H1 (cell line): ENCODE measurements around the gene XYLB. TPM values are rescaled to one million over a fixed set of nuclear protein-coding genes. Genes with fewer than 3 reads are reported as not detected.

Source experiments
- CTCF ChIA-PET: fragments of 300-600 bp; sonication (Branson Sonifier 250); formaldehyde crosslinking; loops from one replicate; lab custom pipeline; 2021; ENCODE audit not compliant: partially characterized antibody; lab: Charles Lee
- POLR2A ChIA-PET: fragments of 300-600 bp; sonication (Branson Sonifier 250); formaldehyde crosslinking; loops from one replicate; lab custom pipeline; 2021; ENCODE audit warnings: inconsistent platforms; ENCODE audit not compliant: partially characterized antibody; lab: Charles Lee
- DNase-seq, 2 experiments: peaks; one replicate each; pipeline versions ENCODE4 v3.0.0 to v3.0.0-alpha.2; 2010 to 2022; ENCODE audit warnings: low spot score in 2 of 2, low read depth in 1 of 2, mixed read lengths in 1 of 2
- FAIRE-seq: peaks from 2 replicates; lab custom pipeline; 2011; peaks lifted over from hg19 to GRCh38; lab: Jason Lieb, UNC
- H2AFZ ChIP-seq: 2 replicates; pipeline ENCODE4 v1.8.1; 2012; ENCODE audit warnings: low read length, inconsistent platforms
- H2AK5ac ChIP-seq: 2 replicates; pipeline ENCODE4 v1.6.1; 2013; ENCODE audit warnings: low read depth, low read length
- H2BK120ac ChIP-seq: replicated peaks from 2 replicates; pipeline ENCODE3; 2013; ENCODE audit warnings: low read depth, low read length, inconsistent platforms
- H2BK12ac ChIP-seq: 2 replicates; pipeline ENCODE4 v1.6.1; 2013; ENCODE audit warnings: low read depth, low read length
- H2BK15ac ChIP-seq: 2 replicates; pipeline ENCODE4 v1.6.1; 2013; ENCODE audit warnings: low read length
- H2BK20ac ChIP-seq: 2 replicates; pipeline ENCODE4 v1.6.1; 2013; ENCODE audit warnings: low read length
- H2BK5ac ChIP-seq: 2 replicates; pipeline ENCODE4 v1.6.1; 2013; ENCODE audit warnings: low read depth, low read length
- H3K14ac ChIP-seq: 2 replicates; pipeline ENCODE4 v1.6.1; 2013; ENCODE audit warnings: inconsistent platforms; ENCODE audit not compliant: insufficient read length
- H3K18ac ChIP-seq: 2 replicates; pipeline ENCODE4 v1.6.1; 2013; ENCODE audit warnings: low read length; ENCODE audit errors: extremely low read depth
- H3K23ac ChIP-seq: 2 replicates; pipeline ENCODE4 v1.6.1; 2013; ENCODE audit warnings: inconsistent platforms; ENCODE audit not compliant: insufficient read length
- H3K23me2 ChIP-seq: 2 replicates; pipeline ENCODE4 v1.6.1; 2013; ENCODE audit warnings: low read depth, low read length
- H3K27ac ChIP-seq: 2 replicates; pipeline ENCODE4 v1.6.1; 2011; ENCODE audit warnings: low read depth, low read length, inconsistent platforms
- H3K27me3 ChIP-seq, 4 experiments: replicated peaks in 1 of 4; 1 replicate in 1 of 4; 2 replicates in 3 of 4; pipeline versions ENCODE4 v1.6.1 to v1.8.1; 2011 to 2013; ENCODE audit warnings: low read length in 3 of 4, mild to moderate bottlenecking in 3 of 4, inconsistent platforms in 2 of 4, mixed read lengths in 2 of 4, moderate library complexity in 1 of 4; ENCODE audit not compliant: control insufficient read depth in 3 of 4, insufficient read depth in 3 of 4; ENCODE audit errors: extremely low read depth in 1 of 4
- H3K36me3 ChIP-seq, 4 experiments: 2 replicates each; pipeline versions ENCODE4 v1.6.1 to v1.8.1; 2011 to 2013; ENCODE audit warnings: mild to moderate bottlenecking in 4 of 4, low read length in 3 of 4, moderate library complexity in 2 of 4, control low read depth in 1 of 4, inconsistent platforms in 1 of 4; ENCODE audit not compliant: insufficient read depth in 4 of 4, control insufficient read depth in 2 of 4
- H3K4ac ChIP-seq: replicated peaks from 2 replicates; pipeline ENCODE3; 2013; ENCODE audit warnings: low read length, low read depth, mixed read lengths, inconsistent platforms; ENCODE audit not compliant: insufficient read length
- H3K4me1 ChIP-seq, 4 experiments: replicated peaks in 1 of 4; 1 replicate in 1 of 4; 2 replicates in 3 of 4; pipeline versions ENCODE4 v1.6.1 to v1.8.1; 2011 to 2013; ENCODE audit warnings: low read length in 3 of 4, inconsistent platforms in 2 of 4, mixed read lengths in 1 of 4; ENCODE audit not compliant: insufficient read depth in 4 of 4, control insufficient read depth in 3 of 4
- H3K4me2 ChIP-seq, 2 experiments: 2 replicates each; pipeline versions ENCODE4 v1.6.1 to v1.8.1; 2011 to 2013; ENCODE audit warnings: low read depth in 2 of 2, low read length in 2 of 2, control low read depth in 1 of 2, inconsistent platforms in 1 of 2, mild to moderate bottlenecking in 1 of 2; ENCODE audit not compliant: insufficient read depth in 1 of 2
- H3K4me3 ChIP-seq, 4 experiments: fragments of 200-600, 300-600 bp in 1 of 4; sonication (generic), shearing (Covaris generic), sonication (Bioruptor Twin) in 1 of 4; 2 replicates each; pipeline versions ENCODE4 v1.5.1 to v1.8.1; 2011 to 2016; ENCODE audit warnings: low read length in 4 of 4, low read depth in 3 of 4, control low read depth in 2 of 4, inconsistent platforms in 2 of 4, mild to moderate bottlenecking in 2 of 4, mixed read lengths in 1 of 4, moderate library complexity in 1 of 4; ENCODE audit not compliant: insufficient read depth in 2 of 4; ENCODE audit errors: extremely low read depth in 1 of 4
- H3K56ac ChIP-seq: replicated peaks from 2 replicates; pipeline ENCODE3; 2013; ENCODE audit warnings: low read depth, mild to moderate bottlenecking, mixed read lengths, low read length, inconsistent platforms; ENCODE audit not compliant: insufficient read length
- H3K79me1 ChIP-seq: 2 replicates; pipeline ENCODE4 v1.6.1; 2013; ENCODE audit warnings: low read depth, low read length, control low read depth
- H3K79me2 ChIP-seq, 2 experiments: 2 replicates each; pipeline versions ENCODE4 v1.6.1 to v1.8.1; 2012 to 2013; ENCODE audit warnings: low read length in 2 of 2, mild to moderate bottlenecking in 2 of 2, inconsistent platforms in 1 of 2; ENCODE audit not compliant: insufficient read depth in 2 of 2, control insufficient read depth in 1 of 2
- H3K9ac ChIP-seq, 4 experiments: replicated peaks in 1 of 4; 1 replicate in 1 of 4; 2 replicates in 3 of 4; pipeline versions ENCODE4 v1.6.1 to v1.8.1; 2011 to 2013; ENCODE audit warnings: low read depth in 3 of 4, low read length in 3 of 4, control low read depth in 2 of 4, mild to moderate bottlenecking in 2 of 4, moderate library complexity in 2 of 4, inconsistent platforms in 1 of 4; ENCODE audit errors: extremely low read depth in 1 of 4
- H3K9me3 ChIP-seq, 2 experiments: 2 replicates each; pipeline versions ENCODE4 v1.6.1 to v1.8.1; 2012 to 2013; ENCODE audit warnings: mild to moderate bottlenecking in 2 of 2, moderate library complexity in 2 of 2, control low read depth in 1 of 2, inconsistent platforms in 1 of 2, low read depth in 1 of 2, low read length in 1 of 2, mixed read lengths in 1 of 2; ENCODE audit not compliant: insufficient read depth in 2 of 2
- H4K20me1 ChIP-seq, 2 experiments: replicated peaks in 1 of 2; 2 replicates each; pipeline versions ENCODE3 to v1.8.1; 2011 to 2013; ENCODE audit warnings: inconsistent platforms in 2 of 2, low read length in 2 of 2, mild to moderate bottlenecking in 1 of 2; ENCODE audit not compliant: insufficient read depth in 2 of 2, control insufficient read depth in 1 of 2
- H4K5ac ChIP-seq: 2 replicates; pipeline ENCODE4 v1.6.1; 2013; ENCODE audit warnings: low read length, low read depth, mixed read lengths, inconsistent platforms; ENCODE audit not compliant: insufficient read length
- H4K8ac ChIP-seq: 2 replicates; pipeline ENCODE4 v1.8.0; 2013; ENCODE audit warnings: mild to moderate bottlenecking, moderate library complexity, low read length, inconsistent platforms; ENCODE audit not compliant: insufficient read depth; ENCODE audit errors: extremely low read depth
- H4K91ac ChIP-seq: replicated peaks from 2 replicates; pipeline ENCODE3; 2013; ENCODE audit warnings: low read length, mixed read lengths, inconsistent platforms; ENCODE audit not compliant: insufficient read length
- ASH2L ChIP-seq: fragments of 200-600, 300-600 bp; sonication (generic); IDR thresholded peaks from one replicate; pipeline ENCODE4 v1.7.1; 2017; ENCODE audit warnings: low read length
- CBX8 ChIP-seq: fragments of 300-800, 300-1000 bp; sonication (generic); IDR thresholded peaks from 2 replicates; pipeline ENCODE4 v1.7.1; 2016; ENCODE audit warnings: low read depth, low read length, borderline replicate concordance
- CEBPB ChIP-seq: IDR thresholded peaks from 2 replicates; pipeline ENCODE4 v1.6.1; 2012; ENCODE audit warnings: low read depth, low read length
- JUND ChIP-seq: IDR thresholded peaks from 2 replicates; pipeline ENCODE4 v1.6.1; 2011; ENCODE audit warnings: mild to moderate bottlenecking, improper control_type of control experiment, low read length
- KDM4A ChIP-seq: IDR thresholded peaks from one replicate; pipeline ENCODE4 v1.7.1; 2012; ENCODE audit warnings: low read depth, mild to moderate bottlenecking, moderate library complexity, low read length, inconsistent platforms; ENCODE audit not compliant: severe bottlenecking
- RNF2 ChIP-seq: fragments of 200-900, 300-1000 bp; sonication (generic); IDR thresholded peaks from 2 replicates; pipeline ENCODE4 v1.7.1; 2016; ENCODE audit warnings: borderline replicate concordance, low read depth, mild to moderate bottlenecking, antibody characterized with exemption, low read length; ENCODE audit not compliant: poor library complexity, severe bottlenecking; ENCODE audit errors: missing control alignments
- WGBS, 2 experiments: shearing (Covaris generic) in 1 of 2; methylation state at CpG; one replicate each; pipeline versions ENCODE4 v1.1.6 to v1.1.7; 2013 to 2015; ENCODE audit warnings: low lambda C conversion rate in 2 of 2, mixed read lengths in 2 of 2, inconsistent platforms in 1 of 2, low coverage in 1 of 2, missing lambda C conversion rate in 1 of 2; ENCODE audit not compliant: insufficient replicate concordance in 2 of 2, insufficient coverage in 1 of 2, insufficient read length in 1 of 2; ENCODE audit errors: extremely low coverage in 1 of 2, missing lambda C conversion rate in 1 of 2; 5-methylcytosine and 5-hydroxymethylcytosine counted together
- polyA plus RNA-seq, 7 experiments: library from polyadenylated mRNA; depleted of rRNA in 3 of 7; stranded (reverse) in 5 of 7; unstranded in 2 of 7; fragments of >200 nt in 5 of 7; fragments of 200-250 nt in 2 of 7; gene quantifications; 1 replicate in 5 of 7; 2 replicates in 1 of 7; 4 replicates in 1 of 7; pipeline versions ENCODE4 v1.2.1 to v1.2.3, GENCODE V29; 2011 to 2013; ENCODE audit warnings: missing spikeins in 2 of 7, mixed read lengths in 2 of 7
- total RNA-seq: library from RNA; stranded (reverse); fragmentation: NEBNext Ultra II Directional; extraction: Animal tissue kit (Norgen Biotek cat#: 25700); gene quantifications from 2 replicates; pipeline ENCODE4 v1.2.1, GENCODE V29; 2021
- TF ChIP-seq, protein P1 (sequence below): IDR thresholded peaks from 2 replicates; pipeline ENCODE4 v1.6.1; 2012; ENCODE audit warnings: inconsistent platforms
- TF ChIP-seq, protein P2 (sequence below): IDR thresholded peaks from 2 replicates; pipeline ENCODE4 v1.6.1; 2012; ENCODE audit warnings: inconsistent platforms
- TF ChIP-seq, protein P3 (sequence below): IDR thresholded peaks from 2 replicates; pipeline ENCODE4 v1.6.1; 2012; ENCODE audit warnings: low read length, inconsistent platforms

Gene XYLB
- total and polyA plus RNA-seq, 2 of the 8 experiments (the other 6 are each of a cell fraction or from before 2014, with no cell fraction given), result 1.7 to 5.5 TPM

DNA sequence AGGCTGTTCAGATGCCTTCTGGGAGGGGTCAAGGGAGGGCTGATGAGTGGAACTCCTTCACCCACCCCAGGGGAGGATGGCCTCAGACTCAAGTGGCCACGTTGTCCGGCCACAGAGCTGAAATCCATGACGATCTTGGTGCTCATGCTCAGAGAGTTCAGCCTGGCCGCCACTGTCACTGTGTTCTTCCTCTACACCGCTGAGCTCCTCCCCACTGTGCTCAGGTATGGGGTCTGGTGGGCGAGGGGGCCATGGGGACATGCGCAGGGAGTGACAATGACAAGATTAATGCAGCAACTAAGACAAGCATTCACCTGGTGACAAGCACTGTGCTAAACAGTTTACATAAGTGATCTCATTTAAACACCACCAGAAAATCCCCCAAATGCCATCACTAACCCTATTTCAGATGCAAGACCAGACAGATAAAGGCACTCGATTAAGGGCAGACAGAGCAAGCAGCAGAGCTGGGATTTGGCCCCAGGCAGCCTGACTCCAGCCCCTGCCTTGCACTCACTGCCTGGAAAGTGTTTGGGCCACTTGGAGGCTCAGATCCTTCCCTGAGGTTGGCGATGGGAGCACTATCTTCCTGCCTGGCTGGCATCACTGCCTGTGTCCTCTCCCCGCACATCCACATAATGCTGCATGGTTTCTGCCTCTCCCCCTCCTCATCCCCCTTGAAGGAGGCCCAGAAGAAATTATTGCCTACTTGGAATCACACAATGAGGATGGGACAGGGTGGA is 30.9 kb upstream of the XYLB start:
- Histone ChIP-seq H3K4me2 (no peak overlapping the region), H2AFZ (no peak overlapping the region), H4K5ac (no peak overlapping the region), H2BK20ac (no peak overlapping the region), H3K79me2 (no peaks in the 10 kb centered on the region), H4K91ac (no peak overlapping the region), H2BK5ac (no peak overlapping the region), H3K36me3 (no peaks in the 10 kb centered on the region), H3K4me3 (no peak overlapping the region), H3K4me1 (peaks cover 0 to 4% (median 0%) of the 10 kb centered on the region in 4 experiments; a peak in 2 of 7 replicates), H3K56ac (no peak overlapping the region), H3K27me3 (no peaks in the 10 kb centered on the region), H3K9ac (no peak overlapping the region; a peak in 1 of 7 replicates), H2BK12ac (no peak overlapping the region), H3K9me3 (no peaks in the 10 kb centered on the region), H4K8ac (peak overlapping the region; percentile 31; the same call in 1 of the 2 replicates), H2BK120ac (no peak overlapping the region), H3K79me1 (no peaks in the 10 kb centered on the region), H3K18ac (no peak overlapping the region), H3K27ac (no peak overlapping the region), H2AK5ac (no peak overlapping the region), H3K14ac (no peak overlapping the region), H2BK15ac (no peak overlapping the region), H3K4ac (no peak overlapping the region), H4K20me1 (no peaks in the 10 kb centered on the region), H3K23me2 (no peaks in the 10 kb centered on the region), H3K23ac (no peak overlapping the region)
- POLR2A ChIA-PET, result interaction anchor here (0.6 kb wide), 1 partner anchor 123 kb away, joined by 3 read pairs; no protein-coding TSS in a partner anchor
- DNase-seq (peak in 1 of 2 experiments; percentile 41), FAIRE-seq (no peak)
- 92% methylated on average over 10 of the region's 10 CpGs; no CpG with 5 or more reads in 1 of the 2 experiments for WGBS, 2 experiments
- CTCF ChIA-PET, result interaction anchor here (1.0 to 3.4 kb wide), 2 partner anchors 13 to 17 kb away, joined by 3 to 22 read pairs; no protein-coding TSS in a partner anchor
- TF ChIP-seq CEBPB (no peak), CBX8 (no peak), RNF2 (no peak), ASH2L (no peak), KDM4A (no peak), JUND (no peak)
- TF ChIP-seq, protein P1, sequence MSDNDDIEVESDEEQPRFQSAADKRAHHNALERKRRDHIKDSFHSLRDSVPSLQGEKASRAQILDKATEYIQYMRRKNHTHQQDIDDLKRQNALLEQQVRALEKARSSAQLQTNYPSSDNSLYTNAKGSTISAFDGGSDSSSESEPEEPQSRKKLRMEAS, result no peak
- TF ChIP-seq, protein P2, sequence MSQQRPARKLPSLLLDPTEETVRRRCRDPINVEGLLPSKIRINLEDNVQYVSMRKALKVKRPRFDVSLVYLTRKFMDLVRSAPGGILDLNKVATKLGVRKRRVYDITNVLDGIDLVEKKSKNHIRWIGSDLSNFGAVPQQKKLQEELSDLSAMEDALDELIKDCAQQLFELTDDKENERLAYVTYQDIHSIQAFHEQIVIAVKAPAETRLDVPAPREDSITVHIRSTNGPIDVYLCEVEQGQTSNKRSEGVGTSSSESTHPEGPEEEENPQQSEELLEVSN, result no peak
- TF ChIP-seq, protein P3, sequence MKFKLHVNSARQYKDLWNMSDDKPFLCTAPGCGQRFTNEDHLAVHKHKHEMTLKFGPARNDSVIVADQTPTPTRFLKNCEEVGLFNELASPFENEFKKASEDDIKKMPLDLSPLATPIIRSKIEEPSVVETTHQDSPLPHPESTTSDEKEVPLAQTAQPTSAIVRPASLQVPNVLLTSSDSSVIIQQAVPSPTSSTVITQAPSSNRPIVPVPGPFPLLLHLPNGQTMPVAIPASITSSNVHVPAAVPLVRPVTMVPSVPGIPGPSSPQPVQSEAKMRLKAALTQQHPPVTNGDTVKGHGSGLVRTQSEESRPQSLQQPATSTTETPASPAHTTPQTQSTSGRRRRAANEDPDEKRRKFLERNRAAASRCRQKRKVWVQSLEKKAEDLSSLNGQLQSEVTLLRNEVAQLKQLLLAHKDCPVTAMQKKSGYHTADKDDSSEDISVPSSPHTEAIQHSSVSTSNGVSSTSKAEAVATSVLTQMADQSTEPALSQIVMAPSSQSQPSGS, result no peak
